Neuronal stem cell (in vitro differentiated cells): Measurements from ENCODE around the gene MTR.

Experiments
- DNase-seq: peaks from one replicate; pipeline ENCODE4 v3.0.0-alpha.2; 2013; ENCODE audit warnings: low spot score
- H2AFZ ChIP-seq: one replicate; pipeline ENCODE4 v1.6.1; 2013; ENCODE audit warnings: mild to moderate bottlenecking, low read length, inconsistent platforms
- H2AK5ac ChIP-seq: 2 replicates; pipeline ENCODE4 v1.6.1; 2013; ENCODE audit warnings: low read depth, mild to moderate bottlenecking, inconsistent platforms, low read length, moderate library complexity, mixed read lengths
- H2BK120ac ChIP-seq: 2 replicates; pipeline ENCODE4 v1.6.1; 2013; ENCODE audit warnings: low read depth, mild to moderate bottlenecking, inconsistent platforms, low read length, moderate library complexity, mixed read lengths
- H2BK12ac ChIP-seq: one replicate; pipeline ENCODE4 v1.6.1; 2013; ENCODE audit warnings: low read length, inconsistent platforms
- H2BK15ac ChIP-seq: 2 replicates; pipeline ENCODE4 v1.6.1; 2013; ENCODE audit warnings: mild to moderate bottlenecking, low read length, inconsistent platforms, mixed read lengths
- H2BK5ac ChIP-seq: one replicate; pipeline ENCODE4 v1.6.1; 2013; ENCODE audit warnings: inconsistent platforms, mild to moderate bottlenecking, low read length, moderate library complexity
- H3K14ac ChIP-seq: one replicate; pipeline ENCODE4 v1.6.1; 2013; ENCODE audit warnings: low read length, inconsistent platforms
- H3K18ac ChIP-seq: 2 replicates; pipeline ENCODE4 v1.6.1; 2013; ENCODE audit warnings: low read length, inconsistent platforms
- H3K23ac ChIP-seq: 2 replicates; pipeline ENCODE4 v1.6.1; 2013; ENCODE audit warnings: low read depth, mild to moderate bottlenecking, mixed read lengths, low read length, inconsistent platforms; ENCODE audit not compliant: poor library complexity
- H3K27ac ChIP-seq: replicated peaks from 3 replicates; pipeline ENCODE4 v1.5.1; 2013; ENCODE audit warnings: low read length, inconsistent platforms
- H3K27me3 ChIP-seq, 3 experiments: 2 replicates each; pipeline ENCODE4 v1.6.1; 2013; ENCODE audit warnings: low read length in 3 of 3, mild to moderate bottlenecking in 2 of 3, inconsistent platforms in 1 of 3, low read depth in 1 of 3, mixed read lengths in 1 of 3, moderate library complexity in 1 of 3; ENCODE audit not compliant: control insufficient read depth in 3 of 3, insufficient read depth in 3 of 3
- H3K36me3 ChIP-seq, 2 donors: replicated peaks in 1 of 2; 2 replicates each; pipeline ENCODE4 v1.6.1; 2013; ENCODE audit warnings: low read length in 2 of 2; ENCODE audit not compliant: control insufficient read depth in 2 of 2, insufficient read depth in 2 of 2
- H3K4ac ChIP-seq: 2 replicates; pipeline ENCODE4 v1.6.1; 2013; ENCODE audit warnings: inconsistent platforms, mild to moderate bottlenecking, low read length, moderate library complexity
- H3K4me1 ChIP-seq, 2 donors: 1 replicate in 1 of 2; 2 replicates in 1 of 2; pipeline ENCODE4 v1.6.1; 2013; ENCODE audit warnings: low read length in 2 of 2, low read depth in 1 of 2; ENCODE audit not compliant: control insufficient read depth in 2 of 2, insufficient read depth in 1 of 2
- H3K4me2 ChIP-seq: one replicate; pipeline ENCODE4 v1.6.1; 2013; ENCODE audit warnings: mild to moderate bottlenecking, low read length, inconsistent platforms; ENCODE audit not compliant: insufficient read depth, poor library complexity, severe bottlenecking
- H3K4me3 ChIP-seq, 2 donors: 2 replicates each; pipeline ENCODE4 v1.5.1; 2013; ENCODE audit warnings: low read length in 2 of 2, mild to moderate bottlenecking in 2 of 2, inconsistent platforms in 1 of 2, moderate library complexity in 1 of 2
- H3K79me1 ChIP-seq: one replicate; pipeline ENCODE4 v1.6.1; 2013; ENCODE audit warnings: low read depth, mild to moderate bottlenecking, inconsistent platforms, low read length, moderate library complexity
- H3K9ac ChIP-seq: one replicate; pipeline ENCODE4 v1.6.1; 2013; ENCODE audit warnings: mild to moderate bottlenecking, low read depth, low read length, inconsistent platforms; ENCODE audit not compliant: poor library complexity
- H3K9me3 ChIP-seq, 2 donors: replicated peaks in 1 of 2; 2 replicates each; pipeline versions ENCODE3 to v1.6.1; 2013; ENCODE audit warnings: low read length in 2 of 2, mild to moderate bottlenecking in 2 of 2, inconsistent platforms in 1 of 2, low read depth in 1 of 2, mixed read lengths in 1 of 2, moderate library complexity in 1 of 2; ENCODE audit not compliant: control insufficient read depth in 2 of 2, insufficient read depth in 1 of 2
- H4K8ac ChIP-seq: one replicate; pipeline ENCODE4 v1.6.1; 2013; ENCODE audit warnings: low read depth, mild to moderate bottlenecking, inconsistent platforms, low read length, moderate library complexity
- H4K91ac ChIP-seq: one replicate; pipeline ENCODE4 v1.6.1; 2013; ENCODE audit warnings: low read length, low read depth, mild to moderate bottlenecking, inconsistent platforms; ENCODE audit not compliant: poor library complexity
- WGBS, 2 donors: extraction: QIAGEN DNeasy Blood & Tissue Kit; methylation state at CpG; one replicate each; pipeline ENCODE4 v1.1.7; 2013; ENCODE audit warnings: missing lambda C conversion rate in 2 of 2, mixed read lengths in 1 of 2; ENCODE audit not compliant: insufficient read length in 2 of 2, insufficient replicate concordance in 1 of 2; ENCODE audit errors: extremely low coverage in 2 of 2; 5-methylcytosine and 5-hydroxymethylcytosine counted together

MTR gene

GRCh38 chr1:236896716-236897115 lies 101.6 kb downstream of the MTR start:
- Histone ChIP-seq H3K4me3 (no peak overlapping the region), H2AK5ac (no peak overlapping the region), H2AFZ (no peak overlapping the region), H3K9ac (no peak overlapping the region), H3K4me2 (no peak overlapping the region), H2BK120ac (no peak overlapping the region), H2BK12ac (no peak overlapping the region), H3K23ac (no peak overlapping the region), H2BK5ac (no peak overlapping the region), H3K9me3 (no peaks in the 10 kb centered on the region), H3K4ac (no peak overlapping the region), H3K27me3 (no peaks in the 10 kb centered on the region), H3K14ac (no peak overlapping the region), H3K36me3 (peaks cover 14 to 97% of the 10 kb centered on the region in 2 donors), H3K18ac (no peak overlapping the region), H4K91ac (no peak overlapping the region), H4K8ac (no peak overlapping the region), H2BK15ac (no peak overlapping the region), H3K4me1 (no peaks in the 10 kb centered on the region), H3K79me1 (no peaks in the 10 kb centered on the region), H3K27ac (no peak overlapping the region)
- DNase-seq = no peak
- no CpG with 5 or more reads among the region's 2 CpGs for WGBS, 2 donors

- Histone ChIP-seq H2BK120ac (no peak overlapping the region), H3K9me3 (no peaks in the 10 kb centered on the region), H3K36me3 (peaks cover 1 to 20% of the 10 kb centered on the region in 2 donors), H3K4me1 (no peaks in the 10 kb centered on the region), H2AFZ (no peak overlapping the region), H2BK5ac (no peak overlapping the region), H3K27me3 (no peaks in the 10 kb centered on the region), H3K79me1 (no peaks in the 10 kb centered on the region), H3K4ac (no peak overlapping the region), H3K23ac (no peak overlapping the region), H3K18ac (no peak overlapping the region), H2BK15ac (no peak overlapping the region), H3K27ac (no peak overlapping the region), H2BK12ac (no peak overlapping the region), H3K14ac (no peak overlapping the region), H4K8ac (no peak overlapping the region), H3K9ac (no peak overlapping the region), H3K4me3 (no peak overlapping the region), H4K91ac (no peak overlapping the region), H3K4me2 (no peak overlapping the region), H2AK5ac (no peak overlapping the region)
- no peak for DNase-seq
- no CpG with 5 or more reads among the region's 5 CpGs for WGBS, 2 donors
Measured at GRCh38 chr1:236904892-236905741, 110.0 kb downstream of the MTR start.

- H3K18ac ChIP-seq = no peak overlapping the region
- no peak overlapping the region for H2AK5ac ChIP-seq
- no peaks in the 10 kb centered on the region for H3K9me3 ChIP-seq
- no peak overlapping the region for H2BK12ac ChIP-seq
- H3K9ac ChIP-seq = no peak overlapping the region
- H2BK15ac ChIP-seq = no peak overlapping the region
- H4K8ac ChIP-seq = no peak overlapping the region
- H2BK120ac ChIP-seq = no peak overlapping the region
- no peak overlapping the region for H3K23ac ChIP-seq
- no peaks in the 10 kb centered on the region for H3K4me1 ChIP-seq
- no peak overlapping the region for H4K91ac ChIP-seq
- H3K36me3 ChIP-seq = peaks cover 0 to 2% of the 10 kb centered on the region in 2 donors
- no peaks in the 10 kb centered on the region for H3K79me1 ChIP-seq
- H2AFZ ChIP-seq = no peak overlapping the region
- no peak for DNase-seq
- H3K27me3 ChIP-seq = no peaks in the 10 kb centered on the region
- no peak overlapping the region for H3K14ac ChIP-seq
- WGBS, 2 donors = no CpG with 5 or more reads among the region's 7 CpGs
- H3K27ac ChIP-seq = no peak overlapping the region
- H2BK5ac ChIP-seq = no peak overlapping the region
- no peak overlapping the region for H3K4ac ChIP-seq
- H3K4me3 ChIP-seq = no peak overlapping the region
- H3K4me2 ChIP-seq = no peak overlapping the region
Measured at GRCh38 chr1:236907205-236907604, 112.1 kb downstream of the MTR start.

GRCh38 chr1:236908669-236909068 lies 113.6 kb downstream of the MTR start:
- Histone ChIP-seq H3K27ac (no peak overlapping the region), H3K18ac (no peak overlapping the region), H3K4ac (no peak overlapping the region), H3K27me3 (no peaks in the 10 kb centered on the region), H3K36me3 (no peaks in the 10 kb centered on the region), H4K8ac (no peak overlapping the region), H2AK5ac (no peak overlapping the region), H2AFZ (no peak overlapping the region), H4K91ac (no peak overlapping the region), H2BK12ac (no peak overlapping the region), H2BK5ac (no peak overlapping the region), H2BK15ac (no peak overlapping the region), H3K4me1 (no peaks in the 10 kb centered on the region), H3K14ac (no peak overlapping the region), H3K9me3 (no peaks in the 10 kb centered on the region), H3K9ac (no peak overlapping the region), H3K4me2 (no peak overlapping the region), H3K79me1 (no peaks in the 10 kb centered on the region), H2BK120ac (no peak overlapping the region), H3K4me3 (no peak overlapping the region), H3K23ac (no peak overlapping the region)
- DNase-seq = no peak
- WGBS, 2 donors = no CpG with 5 or more reads among the region's 2 CpGs
